Mucosa of descending colon (tissue), 3 donors: Measurements from ENCODE around the gene SLC35E3. TPM values are rescaled to one million over a fixed set of nuclear protein-coding genes. Genes with fewer than 3 reads are reported as not detected.
A peak's percentile ranks its signal among the peaks of the same experiment; 100 is the strongest.
"Not testable (repeated sequence)": the region's sequence is repeated elsewhere in the genome, so short reads cannot be mapped to it uniquely, and the experiment has no call there.

Source experiments
- ATAC-seq: fragments of 200-7000 bp; cut with Tn5 transposase; one replicate; pipeline ENCODE4 v1.9.1; 2020; ENCODE audit warnings: mild to moderate bottlenecking, moderate library complexity
- DNase-seq, 3 donors: peaks; one replicate each; pipeline ENCODE4 v3.0.0-alpha.2; 2020
- H3K36me3 ChIP-seq: fragments of 200-600 bp; one replicate; pipeline ENCODE4 v1.8.0; 2021; ENCODE audit warnings: low read depth, mild to moderate bottlenecking
- H3K4me1 ChIP-seq: fragments of 200-600 bp; one replicate; pipeline ENCODE4 v1.8.0; 2021; ENCODE audit warnings: low read depth, mild to moderate bottlenecking
- H3K4me3 ChIP-seq: fragments of 200-600 bp; one replicate; pipeline ENCODE4 v1.8.0; 2021; ENCODE audit warnings: mild to moderate bottlenecking
- H3K9me3 ChIP-seq: fragments of 200-600 bp; one replicate; pipeline ENCODE4 v1.8.0; 2021; ENCODE audit warnings: mild to moderate bottlenecking
- CTCF ChIP-seq: fragments of 200-600 bp; IDR thresholded peaks from one replicate; pipeline ENCODE4 v1.8.0; 2022; ENCODE audit warnings: antibody characterized with exemption, mild to moderate bottlenecking
- intact Hi-C, 2 donors: fragments of 100-400 bp; cut with DNase I in 1 of 2; cut with micrococcal nuclease in 1 of 2; formaldehyde crosslinking; loops; one replicate each; pipeline versions ENCODE4 v1.11.0 to v1.11.1; 2022; cut with DNase I, micrococcal nuclease
- total RNA-seq, 3 donors: library from RNA; stranded (reverse); fragmentation: NEBNext Ultra II Directional in 2 of 3; extraction: Animal tissue kit (Norgen Biotek cat#: 25700) in 2 of 3; gene quantifications; one replicate each; pipeline versions ENCODE4 v1.2.1 to v1.2.4, GENCODE V29; 2021 to 2023
- donor health status: DM: no; HTN: no; CAD: no; lungs with moderate emphysema.
- donor health status: DM: no; HTN: no; CAD: no.
- donor health status: DM: no; HTN: yes; CAD: no.

Gene SLC35E3
- total RNA-seq, 3 donors from 2014 or later = 5.9 to 8.4 (median 6.5) TPM

DNA sequence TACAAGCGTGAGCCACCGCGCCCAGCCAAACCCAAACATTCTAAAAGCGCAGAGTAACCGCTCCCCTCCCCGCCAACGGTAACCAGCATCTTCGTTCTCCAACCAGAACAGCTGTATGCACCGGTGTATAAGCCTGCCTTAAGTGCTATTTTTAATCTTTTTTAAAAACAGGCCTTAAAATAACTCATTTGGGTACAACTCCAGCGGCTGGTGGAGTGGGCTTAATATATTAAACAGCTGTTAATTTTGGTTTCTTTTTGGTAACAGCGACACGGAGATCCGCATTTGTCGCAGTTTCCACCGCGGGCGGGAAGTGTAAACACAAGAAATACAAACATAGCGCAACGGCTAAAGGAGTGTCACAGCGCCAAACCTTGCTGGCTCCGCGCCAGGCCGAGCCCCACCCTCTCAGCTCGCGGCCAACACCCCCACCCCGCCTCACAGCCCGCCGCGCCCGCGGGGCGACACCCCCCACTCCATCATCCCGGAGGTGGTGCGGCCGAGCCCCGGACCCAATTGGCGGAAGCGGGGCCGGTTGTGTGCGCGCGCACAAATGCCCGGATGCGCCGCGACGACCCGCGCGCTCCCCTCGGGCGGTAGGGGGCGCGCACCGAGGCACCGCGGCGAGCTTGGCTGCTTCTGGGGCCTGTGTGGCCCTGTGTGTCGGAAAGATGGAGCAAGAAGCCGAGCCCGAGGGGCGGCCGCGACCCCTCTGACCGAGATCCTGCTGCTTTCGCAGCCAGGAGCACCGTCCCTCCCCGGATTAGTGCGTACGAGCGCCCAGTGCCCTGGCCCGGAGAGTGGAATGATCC is 61.8 kb downstream of the SLC35E3 start, which contains the start of gene MDM2:
Gene MDM2 (plus strand): TSS at position 602 of the 812 bp plus-strand sequence. CDS start 301 bp downstream, outside the sequence.
- H3K4me1 ChIP-seq = peaks cover 31% of the 10 kb centered on the region
- H3K4me3 ChIP-seq = peak within 1 kb of the TSS; percentile 69
- ATAC-seq (peak; percentile 92), DNase-seq (peak; percentile 97 to 99 (median 98))
- no peaks in the 10 kb centered on the region for H3K9me3 ChIP-seq
- peak; percentile 97 for TF ChIP-seq CTCF
- intact Hi-C loops = no loop called here
- H3K36me3 ChIP-seq = no peaks in the 10 kb centered on the region

DNA sequence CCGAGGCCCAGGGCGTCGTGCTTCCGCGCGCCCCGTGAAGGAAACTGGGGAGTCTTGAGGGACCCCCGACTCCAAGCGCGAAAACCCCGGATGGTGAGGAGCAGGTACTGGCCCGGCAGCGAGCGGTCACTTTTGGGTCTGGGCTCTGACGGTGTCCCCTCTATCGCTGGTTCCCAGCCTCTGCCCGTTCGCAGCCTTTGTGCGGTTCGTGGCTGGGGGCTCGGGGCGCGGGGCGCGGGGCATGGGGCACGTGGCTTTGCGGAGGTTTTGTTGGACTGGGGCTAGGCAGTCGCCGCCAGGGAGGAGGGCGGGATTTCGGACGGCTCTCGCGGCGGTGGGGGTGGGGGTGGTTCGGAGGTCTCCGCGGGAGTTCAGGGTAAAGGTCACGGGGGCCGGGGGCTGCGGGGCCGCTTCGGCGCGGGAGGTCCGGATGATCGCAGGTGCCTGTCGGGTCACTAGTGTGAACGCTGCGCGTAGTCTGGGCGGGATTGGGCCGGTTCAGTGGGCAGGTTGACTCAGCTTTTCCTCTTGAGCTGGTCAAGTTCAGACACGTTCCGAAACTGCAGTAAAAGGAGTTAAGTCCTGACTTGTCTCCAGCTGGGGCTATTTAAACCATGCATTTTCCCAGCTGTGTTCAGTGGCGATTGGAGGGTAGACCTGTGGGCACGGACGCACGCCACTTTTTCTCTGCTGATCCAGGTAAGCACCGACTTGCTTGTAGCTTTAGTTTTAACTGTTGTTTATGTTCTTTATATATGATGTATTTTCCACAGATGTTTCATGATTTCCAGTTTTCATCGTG is 62.6 kb downstream of the SLC35E3 start:
- DNase-seq (peak; percentile 83 to 89 (median 84)), ATAC-seq (peak; percentile 72)
- intact Hi-C loops = no loop called here
- no peaks in the 10 kb centered on the region for H3K36me3 ChIP-seq
- peaks cover 32% of the 10 kb centered on the region for H3K4me1 ChIP-seq
- TF ChIP-seq CTCF = no peak
- H3K4me3 ChIP-seq = peak overlapping the region; percentile 69
- no peaks in the 10 kb centered on the region for H3K9me3 ChIP-seq

GRCh38 chr12:68809190-68810026 is 63.4 kb downstream of the SLC35E3 start:
- no peaks in the 10 kb centered on the region for H3K9me3 ChIP-seq
- H3K4me3 ChIP-seq = peak overlapping the region; percentile 69
- intact Hi-C loops = no loop called here
- no peak for DNase-seq
- no peaks in the 10 kb centered on the region for H3K36me3 ChIP-seq
- ATAC-seq = no peak
- no peak for TF ChIP-seq CTCF
- peaks cover 32% of the 10 kb centered on the region for H3K4me1 ChIP-seq

- H3K36me3 ChIP-seq, H3K9me3 ChIP-seq, ATAC-seq, DNase-seq, intact Hi-C loops, H3K4me3 ChIP-seq: not testable (repeated sequence)
- peaks cover 32% of the 10 kb centered on the region for H3K4me1 ChIP-seq
These were observed 64.0 kb downstream of the SLC35E3 start for GRCh38 chr12:68810027-68810389.

DNA sequence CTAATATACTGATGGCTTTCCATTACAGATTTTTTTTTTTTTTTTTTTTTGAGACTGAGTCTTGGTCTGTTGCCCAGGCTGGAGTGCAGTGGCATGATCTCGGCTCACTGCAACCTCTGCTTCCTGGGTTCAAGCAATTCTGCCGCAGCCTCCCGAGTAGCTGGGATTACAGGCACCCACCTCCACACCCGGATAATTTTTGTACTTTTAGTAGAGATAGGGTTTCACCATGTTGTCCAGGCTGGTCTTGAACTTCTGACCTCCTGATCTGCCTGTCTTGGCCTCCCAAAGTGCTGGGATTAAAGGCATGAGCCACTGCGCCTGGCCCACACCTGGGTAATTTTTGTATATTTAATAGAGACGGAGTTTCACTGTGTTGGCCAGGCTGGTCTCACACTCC is 65.6 kb downstream of the SLC35E3 start:
- H3K9me3 ChIP-seq, intact Hi-C loops, ATAC-seq, DNase-seq, H3K4me3 ChIP-seq, H3K36me3 ChIP-seq: not testable (repeated sequence)
- peaks cover 32% of the 10 kb centered on the region for H3K4me1 ChIP-seq

DNA sequence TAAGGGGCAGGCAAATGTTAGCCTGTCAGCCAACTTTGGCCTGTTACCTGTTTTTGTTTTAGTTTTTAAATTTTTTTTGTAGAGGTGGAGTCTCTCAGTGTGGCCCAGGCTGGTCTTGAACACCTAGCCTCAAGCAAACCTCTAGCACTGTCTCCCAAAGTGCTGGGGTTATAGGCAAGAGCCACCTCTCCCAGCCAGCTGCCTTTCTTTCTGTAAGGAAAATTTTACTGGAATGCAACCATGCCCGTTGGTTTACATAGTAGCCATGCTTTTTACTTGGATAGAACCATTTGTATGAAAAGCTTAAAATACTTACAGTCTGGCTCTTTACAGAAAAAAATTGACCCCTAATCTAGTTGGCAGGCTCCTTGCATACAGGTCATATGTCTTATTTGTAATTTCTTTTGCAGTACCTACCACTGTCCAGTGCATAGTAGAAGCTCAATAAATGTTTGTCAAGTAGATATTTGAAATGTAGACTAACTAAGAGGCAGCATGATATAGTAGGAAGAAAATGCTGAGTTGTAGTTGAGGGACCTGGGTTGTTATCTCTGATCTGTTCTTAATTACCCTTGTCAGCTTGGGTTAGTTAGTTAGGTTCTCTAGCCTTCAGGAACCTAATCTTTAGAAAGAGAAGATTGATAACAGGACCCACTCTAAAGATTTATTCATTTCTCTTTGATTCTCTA is 66.7 kb downstream of the SLC35E3 start:
- DNase-seq = no peak
- Histone ChIP-seq H3K36me3 (no peaks in the 10 kb centered on the region), H3K4me1 (peaks cover 27% of the 10 kb centered on the region), H3K9me3 (no peaks in the 10 kb centered on the region), H3K4me3 (no peak overlapping the region)
- TF ChIP-seq CTCF = no peak
- ATAC-seq = no peak
- intact Hi-C loops = no loop called here
